Measurements from ENCODE around the gene ABHD15.

- TF ChIP-seq, protein P1, sequence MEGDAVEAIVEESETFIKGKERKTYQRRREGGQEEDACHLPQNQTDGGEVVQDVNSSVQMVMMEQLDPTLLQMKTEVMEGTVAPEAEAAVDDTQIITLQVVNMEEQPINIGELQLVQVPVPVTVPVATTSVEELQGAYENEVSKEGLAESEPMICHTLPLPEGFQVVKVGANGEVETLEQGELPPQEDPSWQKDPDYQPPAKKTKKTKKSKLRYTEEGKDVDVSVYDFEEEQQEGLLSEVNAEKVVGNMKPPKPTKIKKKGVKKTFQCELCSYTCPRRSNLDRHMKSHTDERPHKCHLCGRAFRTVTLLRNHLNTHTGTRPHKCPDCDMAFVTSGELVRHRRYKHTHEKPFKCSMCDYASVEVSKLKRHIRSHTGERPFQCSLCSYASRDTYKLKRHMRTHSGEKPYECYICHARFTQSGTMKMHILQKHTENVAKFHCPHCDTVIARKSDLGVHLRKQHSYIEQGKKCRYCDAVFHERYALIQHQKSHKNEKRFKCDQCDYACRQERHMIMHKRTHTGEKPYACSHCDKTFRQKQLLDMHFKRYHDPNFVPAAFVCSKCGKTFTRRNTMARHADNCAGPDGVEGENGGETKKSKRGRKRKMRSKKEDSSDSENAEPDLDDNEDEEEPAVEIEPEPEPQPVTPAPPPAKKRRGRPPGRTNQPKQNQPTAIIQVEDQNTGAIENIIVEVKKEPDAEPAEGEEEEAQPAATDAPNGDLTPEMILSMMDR (IDR thresholded peaks at IDR 0.05; ENCODE audit: low read depth, low read length), result no peak
- no peak for TF ChIP-seq MYC (IDR thresholded peaks at IDR 0.05; ENCODE audit: low read depth, low read length)
- no peak for TF ChIP-seq POLR2A (IDR thresholded peaks at IDR 0.05; ENCODE audit: extremely low read depth, insufficient read length)
These were observed 5.0 kb downstream of the ABHD15 start for GRCh38 chr17:29561554-29562517.
